Suppressor macrophage treated with lipopolysaccharide for 1 hour (primary cell): ENCODE data around the gene PGAM5.

Source experiments
- DNase-seq, 3 donors: peaks; one replicate each; pipeline ENCODE4 v3.0.0-alpha.2; 2020 to 2022

The PGAM5 gene

GRCh38 chr12:132723015-132723763 is 12.5 kb downstream of the PGAM5 start:
- peak; percentile 45 to 66 (median 63) for DNase-seq

- no peak for DNase-seq
Measured at GRCh38 chr12:132723764-132724140, 13.1 kb downstream of the PGAM5 start.

GRCh38 chr12:132724506-132725241 is 14.0 kb downstream of the PGAM5 start:
- no peak for DNase-seq

GRCh38 chr12:132726386-132726785 is 15.7 kb downstream of the PGAM5 start:
- DNase-seq = no peak

- no peak for DNase-seq
Measured at GRCh38 chr12:132727091-132727794, 16.6 kb downstream of the PGAM5 start.

- no peak for DNase-seq
Measured at GRCh38 chr12:132728502-132728901, 17.9 kb downstream of the PGAM5 start.

- peak in 2 of 3 donors; percentile 43 to 58 for DNase-seq
Measured at GRCh38 chr12:132729541-132730320, 19.1 kb downstream of the PGAM5 start.

- no peak for DNase-seq
Measured at GRCh38 chr12:132730353-132730752, 19.7 kb downstream of the PGAM5 start.

- no peak for DNase-seq
Measured at GRCh38 chr12:132731574-132731973, 20.9 kb downstream of the PGAM5 start.

GRCh38 chr12:132734206-132734605 is 23.6 kb downstream of the PGAM5 start:
- no peak for DNase-seq

- DNase-seq = no peak
Measured at GRCh38 chr12:132735496-132735895, 24.9 kb downstream of the PGAM5 start.

GRCh38 chr12:132736378-132736777 is 25.7 kb downstream of the PGAM5 start:
- DNase-seq = no peak

GRCh38 chr12:132736913-132737312 is 26.3 kb downstream of the PGAM5 start:
- no peak for DNase-seq

- no peak for DNase-seq
Measured at GRCh38 chr12:132739600-132740312, 29.1 kb downstream of the PGAM5 start.

- DNase-seq = no peak
Measured at GRCh38 chr12:132740313-132740646, 29.6 kb downstream of the PGAM5 start.

GRCh38 chr12:132740652-132741051 is 30.0 kb downstream of the PGAM5 start:
- no peak for DNase-seq

GRCh38 chr12:132741620-132742019 is 31.0 kb downstream of the PGAM5 start:
- no peak for DNase-seq

- DNase-seq = no peak
Measured at GRCh38 chr12:132743831-132744230, 33.2 kb downstream of the PGAM5 start.

- no peak for DNase-seq
Measured at GRCh38 chr12:132746613-132747012, 36.0 kb downstream of the PGAM5 start.

- no peak for DNase-seq
Measured at GRCh38 chr12:132747395-132747794, 36.8 kb downstream of the PGAM5 start.

- DNase-seq = no peak
Measured at GRCh38 chr12:132747896-132748295, 37.3 kb downstream of the PGAM5 start.

- DNase-seq = no peak
Measured at GRCh38 chr12:132748319-132748718, 37.7 kb downstream of the PGAM5 start.
